ENCODE measurements around the gene GASK1A. TPM values are rescaled to one million over a fixed set of nuclear protein-coding genes. Genes with fewer than 3 reads are reported as not detected.
A peak's percentile ranks its signal among the peaks of the same experiment; 100 is the strongest.

GASK1A gene
- total RNA-seq, 1 donor from 2014 or later = 25.8 TPM

DNA sequence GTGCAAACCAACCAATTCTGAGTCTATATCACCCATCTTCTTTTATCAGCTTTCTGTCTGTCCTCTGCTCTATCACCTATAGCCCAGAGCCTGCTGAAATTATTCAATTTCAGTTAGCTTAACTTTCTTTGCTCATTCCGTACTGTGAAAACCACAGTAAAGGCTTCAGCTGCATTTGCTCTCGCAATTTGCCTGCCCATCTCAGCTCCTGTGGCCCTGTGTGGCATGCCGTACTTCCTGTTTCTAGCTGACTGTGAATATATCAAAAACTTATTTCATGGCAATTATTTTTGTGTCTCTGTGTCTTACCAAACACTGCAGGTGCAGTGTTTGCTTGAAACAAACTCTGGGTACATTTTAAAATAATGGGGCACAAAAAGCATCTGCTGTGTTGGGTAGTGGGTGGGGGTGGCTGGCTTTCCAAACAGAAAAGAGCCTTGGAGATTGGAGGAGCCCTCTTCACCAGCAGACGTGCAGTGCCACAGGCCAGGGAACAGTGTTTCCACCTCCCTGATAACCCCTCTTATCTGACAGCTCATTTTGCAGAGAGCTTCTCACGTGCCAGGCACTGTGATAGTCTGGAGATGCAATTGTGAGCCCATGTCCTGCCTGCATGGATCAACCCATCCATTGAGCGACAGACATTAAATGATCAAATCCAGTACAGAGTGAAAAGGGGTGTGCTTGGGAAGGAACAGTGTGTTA lies 45.2 kb downstream of the GASK1A start:
- Histone ChIP-seq H3K4me1 (no peaks in the 10 kb centered on the region), H3K36me3 (no peaks in the 10 kb centered on the region), H3K27ac (no peak overlapping the region), H3K27me3 (no peaks in the 10 kb centered on the region), H3K9me3 (no peaks in the 10 kb centered on the region), H3K4me3 (no peak overlapping the region)
- TF ChIP-seq, protein P1, sequence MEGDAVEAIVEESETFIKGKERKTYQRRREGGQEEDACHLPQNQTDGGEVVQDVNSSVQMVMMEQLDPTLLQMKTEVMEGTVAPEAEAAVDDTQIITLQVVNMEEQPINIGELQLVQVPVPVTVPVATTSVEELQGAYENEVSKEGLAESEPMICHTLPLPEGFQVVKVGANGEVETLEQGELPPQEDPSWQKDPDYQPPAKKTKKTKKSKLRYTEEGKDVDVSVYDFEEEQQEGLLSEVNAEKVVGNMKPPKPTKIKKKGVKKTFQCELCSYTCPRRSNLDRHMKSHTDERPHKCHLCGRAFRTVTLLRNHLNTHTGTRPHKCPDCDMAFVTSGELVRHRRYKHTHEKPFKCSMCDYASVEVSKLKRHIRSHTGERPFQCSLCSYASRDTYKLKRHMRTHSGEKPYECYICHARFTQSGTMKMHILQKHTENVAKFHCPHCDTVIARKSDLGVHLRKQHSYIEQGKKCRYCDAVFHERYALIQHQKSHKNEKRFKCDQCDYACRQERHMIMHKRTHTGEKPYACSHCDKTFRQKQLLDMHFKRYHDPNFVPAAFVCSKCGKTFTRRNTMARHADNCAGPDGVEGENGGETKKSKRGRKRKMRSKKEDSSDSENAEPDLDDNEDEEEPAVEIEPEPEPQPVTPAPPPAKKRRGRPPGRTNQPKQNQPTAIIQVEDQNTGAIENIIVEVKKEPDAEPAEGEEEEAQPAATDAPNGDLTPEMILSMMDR (IDR thresholded peaks at IDR 0.05) = no peak
- DNase-seq (ENCODE audit: low spot score in 2 of 2) = peak in 1 of 2 donors; percentile 51
- intact Hi-C loops (cut with DNase I) = no loop called here

DNA sequence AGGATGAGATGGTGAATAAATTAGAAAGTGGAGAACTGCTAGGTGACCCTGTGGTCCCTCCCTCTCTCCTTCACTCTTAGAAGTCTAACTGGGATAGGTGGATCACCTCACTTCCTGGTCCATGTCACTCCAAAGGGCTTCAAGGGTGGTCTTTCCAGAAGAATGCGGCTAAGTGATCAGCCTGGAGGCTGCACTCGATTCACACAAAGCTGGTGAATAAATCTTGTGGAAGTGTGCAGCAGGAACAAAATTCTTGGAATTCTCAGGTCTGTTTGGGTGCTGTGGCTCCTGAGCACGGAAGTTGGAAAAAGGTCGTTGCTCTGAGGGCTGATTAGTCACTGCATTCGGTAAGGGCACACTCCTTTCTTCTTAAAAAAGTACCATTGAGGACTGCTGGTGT lies 46.3 kb downstream of the GASK1A start:
- intact Hi-C loops (cut with DNase I) = no loop called here
- no peaks in the 10 kb centered on the region for H3K9me3 ChIP-seq
- H3K27me3 ChIP-seq = no peaks in the 10 kb centered on the region
- H3K27ac ChIP-seq = no peak overlapping the region
- no peak overlapping the region for H3K4me3 ChIP-seq
- H3K4me1 ChIP-seq = no peaks in the 10 kb centered on the region
- peak in 1 of 2 donors; percentile 33 for DNase-seq (ENCODE audit: low spot score in 2 of 2)
- H3K36me3 ChIP-seq = no peaks in the 10 kb centered on the region
- TF ChIP-seq, protein P1 (IDR thresholded peaks at IDR 0.05) = no peak

DNA sequence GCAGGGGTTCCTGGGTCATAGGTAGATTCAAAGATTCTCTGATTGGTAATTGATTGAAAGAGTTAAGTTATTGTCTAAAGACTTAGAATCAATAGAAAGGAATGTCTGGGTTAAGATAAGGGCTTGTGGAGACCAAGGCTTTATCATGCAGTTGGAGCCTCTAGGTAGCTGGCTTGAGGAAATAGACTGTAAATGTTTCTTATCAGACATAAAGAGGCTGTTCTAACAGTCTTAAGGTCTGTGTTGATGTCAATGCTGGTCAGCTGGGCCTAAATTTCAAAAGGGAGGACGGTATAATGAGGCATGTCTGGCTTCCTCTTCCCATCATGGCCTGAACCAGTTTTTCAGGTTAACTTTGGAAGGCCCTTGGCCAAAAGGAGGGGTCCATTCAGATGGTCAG lies 48.9 kb downstream of the GASK1A start:
- Histone ChIP-seq H3K9me3 (no peaks in the 10 kb centered on the region), H3K36me3 (no peaks in the 10 kb centered on the region), H3K4me3 (no peak overlapping the region), H3K27ac (no peak overlapping the region), H3K4me1 (no peaks in the 10 kb centered on the region), H3K27me3 (no peaks in the 10 kb centered on the region)
- TF ChIP-seq, protein P1 (IDR thresholded peaks at IDR 0.05) = no peak
- intact Hi-C loops (cut with DNase I) = no loop called here
- no peak for DNase-seq (ENCODE audit: low spot score in 2 of 2)

DNA sequence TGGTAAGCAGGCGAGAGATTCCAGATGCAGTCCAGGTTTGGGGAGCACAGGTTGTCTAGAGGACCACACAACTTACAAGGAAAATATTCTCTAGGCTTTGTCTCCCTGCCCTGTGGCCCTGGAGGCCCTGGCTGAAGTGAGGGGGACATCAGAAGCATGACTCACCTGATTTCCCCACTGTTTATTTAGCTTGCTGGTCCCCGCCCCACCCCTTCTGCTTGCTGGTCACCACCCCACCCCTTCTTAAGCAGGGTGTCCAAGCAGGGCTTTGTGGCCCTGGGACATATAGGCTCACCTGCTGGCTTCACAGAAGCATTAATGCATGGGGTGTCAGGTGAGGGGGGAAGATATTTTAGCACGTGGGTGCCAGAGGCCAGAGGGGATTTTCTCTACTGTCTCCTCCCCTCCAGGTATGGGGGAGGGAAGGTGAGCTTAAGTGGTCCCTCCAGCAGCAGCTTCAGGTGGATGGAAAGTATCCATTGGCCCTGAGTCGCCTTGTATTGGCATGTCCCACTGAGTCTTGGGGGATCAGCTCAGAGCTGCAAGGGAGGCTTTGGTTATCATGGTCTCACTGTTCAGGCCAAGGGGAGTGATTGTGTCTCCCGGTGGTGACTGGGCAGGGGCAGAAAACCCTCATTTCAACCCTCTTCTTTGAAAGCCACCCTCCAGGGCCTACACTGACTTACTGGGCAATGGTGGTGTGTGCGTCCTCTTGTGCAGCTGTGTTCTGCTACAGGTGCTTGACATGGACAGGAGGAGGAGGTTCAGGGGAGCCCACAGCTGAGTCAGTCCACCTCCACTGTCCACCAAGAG lies 49.8 kb downstream of the GASK1A start:
- H3K4me1 ChIP-seq = no peaks in the 10 kb centered on the region
- DNase-seq (ENCODE audit: low spot score in 2 of 2) = peak in 1 of 2 donors; percentile 39
- intact Hi-C loops (cut with DNase I) = no loop called here

DNA sequence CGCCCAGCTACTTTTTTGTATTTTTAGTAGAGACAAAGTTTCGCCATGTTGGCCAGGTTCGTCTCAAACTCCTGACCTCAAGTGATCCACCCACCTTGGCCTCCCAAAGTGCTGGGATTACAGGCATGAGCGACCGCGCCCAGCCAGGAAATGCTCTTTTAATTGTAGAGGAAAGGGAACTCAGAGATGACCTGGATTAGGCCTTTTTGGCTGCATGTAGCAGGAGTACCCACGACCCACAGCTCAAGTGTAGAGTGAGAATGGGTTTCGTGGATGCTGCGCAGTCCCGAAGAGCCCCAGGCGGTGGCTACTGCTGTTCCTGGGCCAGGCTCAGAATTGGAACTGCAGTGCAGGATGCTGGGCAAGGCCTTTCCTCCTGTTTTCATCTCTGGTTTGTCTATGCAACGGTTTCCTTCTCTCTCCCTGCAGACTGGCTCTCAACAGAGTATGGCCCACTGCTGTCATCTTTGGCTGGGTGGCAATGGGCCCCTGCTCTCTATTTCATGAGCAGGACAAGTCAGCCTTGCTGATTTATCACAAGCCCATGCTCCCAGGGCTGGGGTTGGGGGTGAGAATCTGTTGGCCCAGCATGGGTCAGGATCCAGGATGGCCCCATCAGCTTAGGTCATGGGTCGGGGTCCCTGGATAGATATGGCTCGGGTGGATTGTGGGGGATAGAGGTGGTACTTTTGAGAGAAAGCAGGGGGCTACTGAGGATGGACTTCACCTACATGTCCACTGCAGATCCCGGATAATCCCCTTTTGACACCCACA lies 51.2 kb downstream of the GASK1A start:
- Histone ChIP-seq H3K9me3 (no peaks in the 10 kb centered on the region), H3K4me3 (no peak overlapping the region), H3K4me1 (no peaks in the 10 kb centered on the region), H3K27ac (no peak overlapping the region), H3K27me3 (no peaks in the 10 kb centered on the region), H3K36me3 (no peaks in the 10 kb centered on the region)
- intact Hi-C loops (cut with DNase I) = no loop called here
- TF ChIP-seq, protein P1 (IDR thresholded peaks at IDR 0.05) = no peak
- DNase-seq (ENCODE audit: low spot score in 2 of 2) = peak in 1 of 2 donors; percentile 58

More for the DNA sequence above, 49.8 kb downstream of the GASK1A start:
- TF ChIP-seq, protein P1 (IDR thresholded peaks at IDR 0.05) = no peak
- no peaks in the 10 kb centered on the region for H3K27me3 ChIP-seq
- no peak overlapping the region for H3K27ac ChIP-seq
- no peaks in the 10 kb centered on the region for H3K9me3 ChIP-seq
- H3K4me3 ChIP-seq = no peak overlapping the region
- H3K36me3 ChIP-seq = no peaks in the 10 kb centered on the region

Data from ascending aorta (tissue), 2 donors.